C4-2B (cell line): ENCODE results near the gene B4GALNT1.

ENCODE experiments used
- H3K27ac ChIP-seq: fragments of 450-650 bp; 2 replicates; pipeline ENCODE4 v1.5.1; 2017
- CTCF ChIP-seq: fragments of 450-650 bp; conservative IDR thresholded peaks from 2 replicates; pipeline ENCODE4 v1.5.1; 2017; ENCODE audit warnings: mild to moderate bottlenecking
- ZFX ChIP-seq: fragments of 450-650 bp; IDR thresholded peaks from 2 replicates; pipeline ENCODE4 v1.6.1; 2017

The B4GALNT1 gene

GRCh38 chr12:57630891-57631433, 2.0 kb downstream of the B4GALNT1 start:
- H3K27ac ChIP-seq: no peak overlapping the region
- TF ChIP-seq CTCF (no peak), ZFX (no peak)

- no peak overlapping the region for H3K27ac ChIP-seq
- no peak for TF ChIP-seq ZFX
- TF ChIP-seq CTCF: no peak
Measured at GRCh38 chr12:57629897-57630471, 3.0 kb downstream of the B4GALNT1 start.

- TF ChIP-seq CTCF: no peak
- TF ChIP-seq ZFX: no peak
- H3K27ac ChIP-seq: no peak overlapping the region
Measured at GRCh38 chr12:57628280-57629191, 4.5 kb downstream of the B4GALNT1 start.

DNA sequence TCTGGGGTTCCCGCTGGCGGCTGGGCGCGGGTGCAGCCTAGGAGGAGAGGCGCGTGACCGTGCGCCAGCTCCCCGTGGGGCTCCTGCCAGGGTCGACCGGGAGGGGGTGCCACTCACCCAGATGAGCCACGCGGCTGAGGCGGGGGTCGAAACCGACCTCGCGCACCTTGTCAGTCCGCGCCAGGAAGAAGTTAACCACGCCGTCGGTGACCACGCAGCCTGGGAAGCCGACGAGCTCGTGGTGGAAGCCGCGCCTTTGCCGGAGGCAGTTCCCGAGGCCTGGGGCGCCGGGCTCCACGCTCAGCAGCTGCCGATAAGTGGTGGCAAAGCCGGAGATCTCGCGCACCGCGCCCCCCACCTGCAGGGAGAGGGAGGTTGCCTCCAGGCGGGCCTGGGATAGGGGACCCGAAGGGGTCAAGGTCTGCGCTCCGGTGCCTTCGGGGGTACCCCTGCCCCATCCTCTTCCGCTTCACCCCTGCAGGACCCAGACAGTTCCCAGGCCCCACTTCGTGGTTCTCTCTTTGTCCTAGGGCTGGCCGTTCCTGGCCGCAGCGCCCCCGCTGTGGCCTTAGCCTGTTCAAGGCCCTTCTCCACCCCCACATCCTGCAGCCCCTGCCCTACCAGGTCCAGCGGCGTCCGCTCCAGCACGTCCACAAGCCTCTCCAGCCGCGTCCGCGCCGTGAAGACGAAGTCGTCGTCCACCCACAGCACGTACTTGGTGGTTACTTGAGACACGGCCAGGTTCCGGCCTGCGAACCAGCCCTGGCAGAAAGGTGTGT, 5.3 kb downstream of the B4GALNT1 start:
- no peak for TF ChIP-seq ZFX
- no peak for TF ChIP-seq CTCF
- H3K27ac ChIP-seq: no peak overlapping the region

DNA sequence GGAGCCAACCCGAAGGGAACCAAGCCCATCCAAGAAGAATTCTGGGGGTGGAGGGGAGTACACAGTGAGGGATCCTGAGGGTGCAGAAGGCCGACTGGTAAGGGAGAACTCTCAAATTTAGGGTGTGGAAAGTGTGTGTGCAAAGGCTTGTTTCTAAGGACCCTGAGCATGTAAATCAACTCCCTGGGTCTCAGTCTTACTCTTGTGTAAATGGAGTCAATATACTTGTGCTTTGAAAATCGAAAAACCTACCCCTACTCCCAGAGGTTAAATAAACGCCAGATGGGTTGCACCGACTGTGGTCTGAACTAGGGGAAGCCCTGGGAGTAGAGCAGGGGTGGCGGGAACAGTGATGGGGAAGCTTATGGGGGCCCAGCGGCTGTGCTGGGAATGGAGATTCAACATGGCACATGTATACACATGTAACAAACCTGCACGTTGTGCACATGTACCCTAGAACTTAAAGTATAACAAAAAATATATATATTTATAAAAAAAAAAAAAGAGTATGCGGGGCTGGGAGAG, 6.0 kb downstream of the B4GALNT1 start:
- no peak overlapping the region for H3K27ac ChIP-seq
- TF ChIP-seq ZFX: no peak
- no peak for TF ChIP-seq CTCF

DNA sequence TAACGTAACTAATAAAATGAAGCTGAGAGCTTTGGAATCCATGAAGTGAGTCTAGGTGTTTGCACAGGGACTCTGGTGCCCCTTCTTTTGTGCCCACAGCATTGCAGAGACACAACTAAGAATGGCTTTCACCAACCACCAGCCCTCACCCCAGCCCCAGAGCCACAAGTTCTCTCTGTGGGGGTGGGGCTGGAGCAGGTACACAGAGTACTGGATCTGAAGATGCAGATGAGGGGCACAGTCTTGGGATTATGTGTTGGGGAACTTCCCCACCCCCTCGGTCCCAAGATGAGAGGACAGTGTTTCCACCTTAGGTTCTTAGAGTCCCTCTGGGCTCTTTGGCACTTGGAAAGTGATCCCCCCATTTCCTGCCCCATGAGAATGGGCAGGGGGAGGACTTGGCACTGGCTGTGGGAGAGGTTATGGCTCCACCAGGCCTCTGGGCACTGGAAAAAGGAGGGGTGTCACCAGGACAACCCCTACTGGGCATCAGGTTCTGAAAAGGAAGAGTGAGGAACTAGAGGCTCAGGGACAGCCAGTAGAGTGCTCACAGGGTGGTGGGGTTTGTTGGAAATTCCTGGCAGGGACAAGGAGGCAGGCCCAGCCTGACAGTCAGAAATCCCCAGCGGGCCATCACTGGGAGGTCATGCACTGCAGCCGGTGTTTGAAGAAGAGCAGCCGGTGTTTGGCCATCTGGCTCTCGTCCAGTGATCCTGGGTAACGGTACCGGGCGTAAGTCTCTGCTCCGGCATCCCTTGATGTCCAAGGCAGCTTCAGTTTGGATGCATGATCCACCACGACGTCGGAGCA, 6.7 kb downstream of the B4GALNT1 start:
- H3K27ac ChIP-seq: no peak overlapping the region
- no peak for TF ChIP-seq ZFX
- no peak for TF ChIP-seq CTCF
